ENCODE data around the gene FBXO9.

The FBXO9 gene

DNA sequence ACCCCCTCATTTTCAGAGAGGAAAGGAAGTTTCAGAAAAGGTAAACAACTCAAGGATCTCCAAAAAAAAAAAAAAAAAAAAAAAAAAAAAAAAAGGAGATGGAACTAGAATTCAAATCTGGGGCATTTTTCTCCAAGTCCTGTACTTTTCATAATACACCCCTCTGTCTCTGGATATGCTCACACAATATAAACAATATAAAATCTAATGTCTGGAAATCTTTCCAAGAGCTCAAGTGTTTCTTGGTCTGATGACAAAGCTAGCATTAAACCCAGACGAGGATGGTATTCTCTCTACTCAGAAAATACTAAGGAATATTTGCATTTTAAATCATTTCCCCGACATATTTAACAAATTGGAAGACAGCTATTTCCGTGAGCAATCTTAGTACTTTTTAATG is 77.6 kb downstream of the FBXO9 start:
- DNase-seq: no peak

DNA sequence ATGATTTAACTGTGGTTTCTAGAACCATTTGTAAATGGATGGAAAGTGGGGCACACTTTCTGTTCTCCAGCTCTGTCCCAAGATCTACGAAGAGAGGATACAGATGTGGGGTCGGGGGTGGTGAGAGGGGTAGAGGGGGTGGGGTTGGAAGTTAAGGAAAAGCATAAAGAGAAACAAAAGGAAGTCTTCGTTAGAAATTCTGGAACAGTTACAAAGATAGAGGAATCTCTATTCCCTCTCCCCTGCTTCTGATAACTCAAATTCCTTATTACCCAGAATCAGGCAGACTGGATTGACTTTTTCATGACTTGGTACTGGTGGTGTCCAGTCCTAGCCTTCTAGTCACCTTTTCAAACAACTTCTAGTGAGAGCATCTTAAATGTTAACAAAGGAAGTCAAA is 78.5 kb downstream of the FBXO9 start:
- no peak for DNase-seq

DNA sequence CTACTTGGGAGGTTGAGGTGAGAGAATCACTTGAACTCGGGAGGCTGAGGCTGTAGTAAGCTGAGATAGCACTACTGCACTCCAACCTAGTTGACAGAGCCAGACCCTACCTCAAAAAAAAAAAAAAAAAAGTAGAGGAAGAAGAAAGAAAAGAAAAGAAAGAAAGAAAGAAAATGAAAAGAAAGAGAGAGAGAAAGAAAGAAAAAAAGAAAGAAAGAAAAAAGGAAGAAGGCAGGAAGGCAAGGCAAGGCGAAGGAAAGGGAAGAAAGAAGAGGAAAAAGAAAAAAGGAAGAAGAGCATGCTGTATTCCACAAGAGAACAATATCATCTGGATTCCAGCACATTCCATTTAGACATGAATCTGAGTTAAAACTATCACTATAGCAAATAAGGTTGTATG is 79.6 kb downstream of the FBXO9 start:
- DNase-seq: no peak

DNA sequence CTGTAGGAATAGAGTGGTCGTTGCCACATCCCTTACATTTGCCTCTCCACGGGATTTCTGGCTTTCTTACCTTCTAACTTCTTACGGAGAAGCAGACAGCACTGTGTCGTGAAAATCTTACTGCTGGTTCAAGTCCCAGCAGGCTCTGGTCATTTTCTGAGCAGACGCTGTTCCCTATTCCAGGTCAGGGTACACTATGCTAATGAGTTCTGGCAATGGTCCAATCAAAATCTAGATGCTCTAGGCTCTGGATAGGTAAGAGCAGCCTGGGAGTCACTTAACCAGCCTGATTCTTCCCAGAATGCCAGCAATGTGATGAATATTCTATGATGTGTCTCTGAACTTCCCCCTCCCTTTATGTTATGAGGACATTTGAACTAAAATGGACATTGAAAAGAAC is 83.5 kb downstream of the FBXO9 start, which contains the start of gene GCM1:
TSS of gene GCM1 (minus strand) at position 158 of the 400 bp plus-strand sequence. CDS start 3,209 bp downstream, outside the sequence.
- no peak for DNase-seq

All from retina (tissue), 1 donor.